Cerebellar nuclear complex (tissue), 1 donor: ENCODE results near the gene WBP1L.
"Not testable (repeated sequence)": the region's sequence is repeated elsewhere in the genome, so short reads cannot be mapped to it uniquely, and the experiment has no call there.

Source experiments
- DNase-seq, 2 experiments: peaks; one replicate each; lab custom pipeline; 2025; lab: John Stamatoyannopoulos, UW

The WBP1L gene

DNA sequence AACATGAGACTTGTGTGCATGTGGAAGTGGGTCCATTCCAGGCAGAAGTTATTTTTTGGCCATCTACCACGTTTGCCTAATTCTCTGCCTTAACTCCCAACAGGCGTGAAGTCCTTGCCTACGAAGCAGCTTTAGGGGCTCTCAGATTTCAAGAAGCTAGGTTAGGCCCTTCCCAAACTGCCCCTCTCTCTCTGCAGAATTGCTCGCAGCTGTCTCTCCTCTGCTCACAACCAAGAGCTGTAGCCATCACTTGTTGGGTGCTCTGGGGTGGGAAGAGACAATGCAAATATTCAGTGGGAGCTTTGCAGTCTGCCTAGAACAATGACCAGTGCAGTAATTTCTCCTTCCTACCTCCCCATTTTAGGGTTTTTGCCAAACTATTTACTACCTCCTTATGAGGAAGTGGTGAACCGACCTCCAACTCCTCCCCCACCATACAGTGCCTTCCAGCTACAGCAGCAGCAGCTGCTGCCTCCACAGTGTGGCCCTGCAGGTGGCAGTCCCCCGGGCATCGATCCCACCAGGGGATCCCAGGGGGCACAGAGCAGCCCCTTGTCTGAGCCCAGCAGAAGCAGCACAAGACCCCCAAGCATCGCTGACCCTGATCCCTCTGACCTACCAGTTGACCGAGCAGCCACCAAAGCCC is 68.6 kb downstream of the WBP1L start:
- DNase-seq, result no peak

DNA sequence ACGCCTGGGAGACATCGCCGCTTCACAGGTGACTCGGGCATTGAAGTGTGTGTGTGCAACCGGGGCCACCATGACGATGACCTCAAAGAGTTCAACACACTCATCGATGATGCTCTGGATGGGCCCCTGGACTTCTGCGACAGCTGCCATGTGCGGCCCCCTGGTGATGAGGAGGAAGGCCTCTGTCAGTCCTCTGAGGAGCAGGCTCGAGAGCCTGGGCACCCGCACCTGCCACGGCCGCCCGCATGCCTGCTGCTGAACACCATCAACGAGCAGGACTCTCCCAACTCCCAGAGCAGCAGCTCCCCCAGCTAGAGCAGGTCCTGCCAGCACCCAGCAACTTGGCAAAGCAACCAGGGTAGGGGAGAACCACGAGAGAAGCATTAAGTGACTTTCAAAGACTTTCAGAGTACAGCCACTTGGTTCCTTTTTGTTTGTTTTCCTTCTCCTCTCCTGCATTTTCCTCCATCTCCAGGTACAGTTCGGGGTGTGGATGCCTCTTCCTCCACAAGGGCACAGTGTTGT is 69.3 kb downstream of the WBP1L start:
- no peak for DNase-seq

DNA sequence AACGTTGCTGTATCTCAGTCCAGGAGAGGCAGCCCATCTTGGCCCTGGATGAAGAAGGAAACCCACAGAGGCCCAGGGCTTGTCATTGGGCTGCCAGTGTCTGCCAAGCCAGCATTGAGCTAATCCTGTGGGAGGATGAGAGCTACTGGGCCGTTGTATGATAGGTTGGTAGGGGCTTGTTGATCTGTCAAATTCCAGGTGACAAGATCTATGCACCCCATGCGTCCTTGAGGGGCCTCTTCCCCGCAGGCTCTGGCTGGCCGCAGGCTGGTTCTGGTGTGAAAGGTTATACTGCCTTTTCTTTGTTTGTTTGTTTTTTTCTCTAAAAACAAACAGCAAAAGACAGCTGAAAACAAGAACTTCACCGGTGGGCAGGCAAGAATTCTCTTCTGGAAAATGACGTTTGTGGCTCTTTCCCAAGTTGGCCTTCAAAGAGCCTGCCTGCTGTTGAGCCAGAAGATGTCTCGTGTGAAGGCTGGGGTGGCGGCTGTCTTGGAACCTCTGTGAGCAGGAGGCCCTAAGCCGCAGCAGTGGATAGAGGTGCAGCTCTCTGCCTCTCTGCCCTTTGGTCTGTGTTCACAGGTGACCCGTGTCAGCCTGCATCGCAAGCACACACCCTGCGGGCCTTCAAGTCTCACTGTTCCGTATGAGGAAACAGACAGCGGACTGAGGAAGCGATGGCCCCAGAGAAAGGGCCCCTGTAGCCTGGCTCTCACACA is 70.1 kb downstream of the WBP1L start:
- DNase-seq, result no peak

DNA sequence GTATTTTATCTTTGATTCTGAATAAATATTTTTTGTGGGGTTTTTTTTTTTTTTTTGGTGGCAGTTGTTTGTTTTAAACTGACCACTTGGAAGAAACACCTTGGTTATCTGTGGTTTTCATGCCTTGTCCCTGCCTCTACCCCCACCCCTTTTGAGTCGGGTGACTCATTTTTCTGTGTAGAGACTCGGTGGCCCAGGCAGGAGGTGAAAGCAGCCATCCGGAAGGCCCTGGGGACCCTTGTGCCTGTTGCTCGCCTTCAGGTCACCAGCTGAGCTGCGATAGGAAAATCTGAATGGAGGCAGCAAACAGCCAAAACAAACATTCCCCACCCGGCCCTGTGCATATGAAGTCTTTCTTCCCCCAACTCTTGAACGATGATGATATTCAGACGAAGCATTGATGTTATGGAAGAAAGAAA is 70.7 kb downstream of the WBP1L start:
- DNase-seq, result no peak

DNA sequence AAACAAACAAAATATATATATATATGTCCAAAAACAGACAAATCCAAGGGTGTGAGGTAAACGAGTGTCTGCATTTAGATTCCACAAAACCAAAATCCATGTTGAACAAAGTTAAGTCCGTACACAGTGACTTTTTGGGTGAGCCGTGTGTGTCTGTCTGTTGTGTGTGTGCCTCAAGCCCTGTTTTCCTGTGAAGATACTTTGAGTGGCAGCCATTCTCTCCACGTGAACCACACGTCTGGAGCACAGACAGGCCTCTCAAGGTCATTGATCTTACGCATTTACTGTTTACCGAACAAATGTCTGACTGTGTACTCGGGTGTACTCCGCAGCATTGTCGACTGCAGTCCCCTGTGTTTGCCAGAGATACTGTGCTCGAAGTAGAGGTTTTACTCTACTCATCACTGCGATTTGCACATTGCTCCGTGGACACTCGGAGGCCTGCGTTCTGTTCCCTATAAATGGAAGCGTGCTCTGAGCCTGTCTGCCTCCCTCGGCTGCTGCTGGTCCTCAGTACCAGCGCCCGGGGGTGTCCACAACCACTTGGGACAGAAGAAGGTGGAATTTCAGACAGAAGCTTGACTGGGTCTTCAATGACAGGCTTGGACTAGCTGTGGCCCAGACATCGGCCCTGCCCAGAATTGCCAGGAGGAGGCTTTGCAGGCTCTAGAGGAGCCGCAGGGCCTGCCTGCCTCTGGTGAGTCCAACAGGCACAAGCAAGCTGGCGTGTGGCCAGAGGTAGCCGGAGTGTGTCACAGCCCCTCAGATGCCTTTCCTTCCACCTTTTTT is 71.3 kb downstream of the WBP1L start:
- DNase-seq, result no peak

DNA sequence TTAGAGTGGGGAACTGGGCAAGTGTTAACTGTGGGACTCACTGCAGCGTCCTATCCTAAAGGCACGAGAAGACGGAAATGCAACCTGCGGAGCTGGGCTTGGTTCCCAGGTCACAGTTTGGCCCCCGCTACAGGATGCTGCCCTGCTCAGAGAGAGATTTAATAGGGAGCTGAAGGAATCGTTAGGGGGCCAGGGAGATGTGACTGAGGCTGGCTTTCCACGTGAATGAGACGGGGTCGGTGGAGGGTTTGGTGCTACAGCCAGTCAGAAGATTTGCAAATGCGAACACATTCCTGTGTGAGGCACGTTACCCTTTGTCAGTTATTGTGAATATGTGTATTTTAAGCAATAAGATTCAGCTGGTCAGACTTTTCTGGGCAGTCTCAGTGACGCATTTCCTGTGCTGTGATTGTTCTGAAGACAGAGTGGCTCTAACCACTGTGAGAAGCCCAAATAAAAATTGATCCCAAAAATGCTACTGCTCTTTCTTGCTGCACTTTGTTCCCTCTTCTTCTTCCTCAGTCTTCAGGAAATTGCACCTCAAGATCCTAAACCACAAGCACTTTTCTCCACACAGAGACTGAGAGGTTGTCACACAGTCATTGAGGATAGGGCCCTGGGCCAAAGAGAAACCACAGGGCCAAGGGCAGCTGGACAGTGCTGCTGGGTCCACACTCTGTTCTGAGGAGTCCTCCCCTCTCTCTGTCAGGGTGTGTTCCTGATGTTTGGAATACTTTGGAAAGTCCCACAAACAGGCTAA is 72.2 kb downstream of the WBP1L start:
- DNase-seq, result peak in 1 of 2 experiments; percentile 11

DNA sequence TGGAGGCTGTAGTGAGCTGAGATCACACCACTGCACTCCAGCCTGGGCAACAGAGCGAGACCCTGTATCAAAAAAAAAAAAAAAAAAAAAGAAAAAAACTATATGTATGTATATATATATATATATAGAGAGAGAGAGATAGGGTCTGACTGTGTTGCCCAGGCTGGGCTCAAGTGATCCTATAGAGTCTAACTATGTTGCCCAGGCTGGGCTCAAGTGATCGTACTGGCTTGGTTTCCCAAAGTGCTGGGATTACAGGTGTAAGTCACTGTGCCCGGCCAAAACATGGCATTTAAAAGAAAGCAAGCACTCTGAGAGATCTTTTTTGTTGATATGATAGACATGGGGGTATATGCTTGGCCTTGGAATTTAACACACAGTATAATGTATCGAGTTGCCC is 73.4 kb downstream of the WBP1L start:
- DNase-seq, result no peak

DNA sequence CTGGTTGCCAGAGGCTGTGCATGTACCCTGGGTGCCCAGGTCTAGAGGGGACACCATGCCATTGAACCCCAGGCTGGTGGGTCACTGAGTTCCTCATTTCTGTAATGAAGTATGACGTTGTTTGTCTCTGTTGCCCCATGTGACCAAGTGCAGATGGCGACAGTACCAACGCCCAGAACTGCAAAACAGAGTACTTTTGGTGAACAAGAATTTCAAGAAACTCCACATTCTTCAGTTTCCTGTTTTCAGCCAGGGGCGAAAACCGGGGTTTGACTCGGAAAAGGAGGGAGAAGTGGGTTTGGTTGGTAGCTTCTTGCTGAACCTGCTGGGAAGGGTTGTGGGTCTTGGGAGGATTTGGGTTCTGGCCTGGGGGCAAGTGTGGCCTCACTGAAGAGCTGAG is 75.3 kb downstream of the WBP1L start:
- DNase-seq, result no peak

DNA sequence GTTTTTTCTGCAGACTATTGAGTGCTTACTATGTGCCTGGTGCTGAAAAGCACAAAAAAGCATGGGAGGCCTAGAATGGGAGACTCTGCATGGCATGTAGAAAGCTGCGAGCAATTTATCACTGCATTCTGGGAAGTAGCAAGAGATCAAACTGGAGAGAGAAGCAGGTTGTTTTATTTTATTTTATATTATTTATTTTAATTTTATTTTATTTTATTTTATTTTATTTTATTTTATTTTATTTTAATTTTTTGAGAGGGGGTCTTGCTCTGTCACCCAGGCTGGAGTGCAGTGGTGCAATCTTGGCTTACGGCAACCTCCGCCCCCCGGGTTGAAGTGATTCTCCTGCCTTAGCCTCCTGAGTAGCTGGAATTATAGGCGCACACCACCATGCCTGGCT is 76.3 kb downstream of the WBP1L start:
- not testable (repeated sequence) for DNase-seq

DNA sequence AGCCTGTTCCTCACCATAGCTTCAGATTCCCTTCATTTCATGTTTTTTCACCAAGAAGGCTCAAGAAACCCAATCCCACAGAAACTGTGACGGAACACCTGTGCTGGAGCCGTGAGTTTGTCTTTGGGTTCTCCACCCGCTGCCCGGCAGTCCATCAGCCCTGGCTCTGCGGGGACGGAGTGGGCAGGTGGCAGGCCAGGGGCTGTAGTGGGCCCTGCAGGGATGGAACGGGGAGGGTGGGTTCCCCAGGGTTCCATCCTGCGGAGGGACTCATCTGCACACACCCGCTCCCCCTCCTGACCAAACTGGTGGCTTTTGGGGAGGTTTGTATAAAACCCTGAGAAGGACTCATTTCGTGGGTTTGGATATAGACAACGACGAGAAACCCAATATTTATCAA is 78.5 kb downstream of the WBP1L start:
- DNase-seq, result no peak

DNA sequence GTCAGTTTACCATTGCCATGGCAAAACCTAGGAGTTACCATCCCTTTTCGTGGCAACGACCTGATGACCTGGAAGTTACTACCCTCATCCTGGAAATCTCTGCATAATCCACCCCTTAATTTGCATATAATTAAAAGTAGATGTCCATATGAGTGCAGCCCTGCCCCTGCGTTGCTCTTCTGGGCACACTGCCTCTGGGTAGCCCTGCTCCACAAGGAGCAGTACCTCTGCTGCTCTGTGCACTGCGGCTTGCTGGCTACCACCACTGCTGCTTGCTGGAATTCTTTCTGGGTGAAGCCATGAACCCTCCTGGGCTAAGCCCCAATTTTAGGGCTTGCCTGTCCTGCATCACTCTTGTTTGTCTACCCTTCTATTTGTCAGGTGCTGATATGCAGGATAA is 80.9 kb downstream of the WBP1L start:
- DNase-seq, result no peak

DNA sequence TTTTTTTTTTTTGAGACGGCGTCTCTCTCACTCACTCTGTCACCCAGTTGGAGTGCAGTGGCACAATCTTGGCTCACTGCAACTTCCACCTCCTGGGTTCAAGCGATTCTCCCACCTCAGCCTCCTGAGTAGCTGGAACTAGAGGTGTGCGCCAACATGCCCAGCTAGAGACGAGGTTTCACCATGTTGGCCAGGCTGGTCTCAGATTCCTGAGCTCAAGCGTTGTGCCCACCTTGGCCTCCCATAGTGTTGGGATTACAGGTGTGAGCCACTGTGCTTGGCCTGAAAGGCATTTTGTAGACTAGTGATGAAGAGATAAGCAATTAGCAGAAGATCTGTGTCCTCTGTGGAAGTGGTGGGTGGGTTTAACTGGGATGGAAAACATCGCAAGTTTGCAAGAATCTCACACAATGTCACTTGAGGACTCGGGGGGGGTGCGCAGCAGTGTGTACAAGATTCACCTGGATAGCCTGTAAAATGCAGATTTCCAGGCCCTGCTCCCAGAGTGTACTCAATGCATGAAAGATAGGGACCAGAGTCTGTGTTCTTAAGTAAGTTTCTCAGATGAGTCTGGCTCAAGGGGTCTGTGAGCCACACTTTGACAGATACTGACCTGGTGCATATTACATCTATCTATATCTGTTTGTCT is 82.5 kb downstream of the WBP1L start:
- no peak for DNase-seq

DNA sequence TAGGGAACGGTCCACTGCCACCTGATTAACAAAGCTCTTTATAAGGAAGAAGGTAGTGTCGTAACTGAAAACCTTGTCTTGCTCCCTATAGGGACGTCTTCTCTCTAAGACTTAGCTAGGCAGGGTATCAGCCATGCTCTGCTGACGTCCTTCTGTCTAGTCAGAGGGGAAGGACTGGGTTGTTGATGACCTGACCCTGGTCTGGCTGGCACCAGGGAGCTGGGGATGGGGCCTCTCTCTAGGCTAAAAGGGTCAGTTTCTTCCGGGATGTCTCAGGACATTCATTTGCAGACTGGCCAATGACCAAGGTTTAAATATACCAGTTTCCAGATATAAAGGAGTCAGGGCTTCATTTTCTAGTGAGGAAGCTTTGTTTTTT is 83.8 kb downstream of the WBP1L start:
- DNase-seq, result no peak

DNA sequence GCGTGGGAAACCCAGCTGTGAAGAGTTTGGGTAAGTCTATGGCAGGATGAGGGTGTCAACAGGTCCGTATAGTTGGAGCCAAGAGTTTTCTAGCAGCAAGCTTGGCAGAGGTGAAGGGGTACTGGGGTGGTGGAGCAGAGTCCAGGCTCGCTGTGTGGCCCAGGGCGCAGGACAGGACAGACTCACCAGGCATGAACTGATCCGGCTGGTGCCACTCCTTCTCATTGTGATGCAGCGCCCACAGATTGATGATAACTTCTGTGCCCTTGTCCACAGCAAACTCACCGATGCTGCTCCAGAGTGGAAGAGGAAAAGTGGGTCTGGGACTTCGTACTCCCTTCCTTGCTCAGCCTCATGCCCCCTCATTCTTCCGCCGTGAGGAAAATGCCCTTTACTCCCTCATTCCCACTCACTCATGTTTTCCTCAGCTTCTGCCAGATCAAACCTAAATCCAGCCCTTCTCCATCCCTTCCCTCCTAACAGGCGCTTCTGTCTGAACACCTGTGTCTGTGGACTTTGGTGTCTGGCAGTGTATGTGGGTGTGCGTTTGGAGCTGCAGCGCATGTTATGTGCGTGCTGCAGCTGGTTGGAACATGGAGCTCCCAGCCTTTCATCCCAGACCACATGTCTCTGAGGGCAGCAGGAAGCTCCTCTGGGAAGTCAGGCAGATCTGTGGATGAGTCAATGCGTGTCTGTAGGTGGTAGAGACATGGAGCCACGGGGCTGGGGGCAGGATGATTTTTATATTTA is 87.7 kb downstream of the WBP1L start:
- DNase-seq, result no peak

DNA sequence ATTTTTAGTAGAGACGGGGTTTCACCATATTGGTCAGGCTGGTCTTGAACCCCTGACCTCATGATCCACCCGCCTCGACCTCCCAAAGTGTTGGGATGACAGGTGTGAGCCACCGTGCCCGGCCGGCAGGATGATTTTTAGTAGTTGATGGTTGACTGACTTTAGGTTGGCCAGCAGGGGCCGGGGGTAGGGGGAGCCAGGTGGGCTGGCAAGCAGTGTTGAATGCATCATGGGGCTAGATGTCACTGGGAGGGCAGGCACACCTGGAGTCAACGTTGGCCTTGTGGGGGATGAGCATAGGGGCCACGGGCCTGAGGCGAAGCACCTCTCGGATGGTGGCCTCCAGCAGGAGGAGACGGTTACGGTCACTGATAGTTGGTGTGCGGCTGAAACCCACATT is 88.5 kb downstream of the WBP1L start:
- DNase-seq, result no peak

DNA sequence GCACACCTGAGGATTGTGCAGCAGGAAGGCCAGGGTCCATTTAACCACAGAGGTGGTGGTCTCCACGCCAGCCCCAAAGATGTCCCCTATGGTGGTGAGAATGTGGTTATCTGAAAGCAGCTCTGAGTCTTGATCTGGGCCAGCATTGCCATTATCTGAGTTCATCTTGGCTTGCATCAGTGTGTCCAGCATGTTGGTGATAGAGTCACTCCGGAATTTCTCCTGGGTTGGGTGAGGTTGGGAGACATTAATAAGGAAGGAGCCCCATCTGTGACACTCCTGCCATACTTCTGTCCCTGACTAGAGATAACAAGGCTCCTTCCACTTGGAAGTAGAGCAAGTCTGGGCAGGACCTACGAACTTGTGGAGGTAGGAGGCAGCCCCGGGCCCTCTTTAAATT is 89.2 kb downstream of the WBP1L start:
- no peak for DNase-seq

DNA sequence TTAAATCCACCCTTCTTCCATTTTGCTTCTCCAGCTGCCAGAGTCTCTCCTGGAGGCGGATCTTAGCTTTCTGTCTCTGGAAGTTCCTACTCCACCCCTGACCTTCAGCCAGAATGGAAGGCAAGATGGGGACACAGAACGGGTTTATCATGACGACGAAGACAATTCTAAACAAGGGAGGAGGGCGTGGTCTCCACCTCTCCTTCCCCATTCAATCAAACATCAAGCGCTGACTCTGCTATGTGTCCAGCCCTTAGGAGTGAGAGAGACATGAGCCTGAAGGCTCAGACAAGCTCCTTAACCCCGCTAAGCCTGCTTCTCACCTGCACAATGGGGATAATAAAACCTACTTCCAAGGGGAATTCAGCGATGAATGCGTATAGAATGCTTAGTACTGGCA is 90.4 kb downstream of the WBP1L start:
- no peak for DNase-seq

DNA sequence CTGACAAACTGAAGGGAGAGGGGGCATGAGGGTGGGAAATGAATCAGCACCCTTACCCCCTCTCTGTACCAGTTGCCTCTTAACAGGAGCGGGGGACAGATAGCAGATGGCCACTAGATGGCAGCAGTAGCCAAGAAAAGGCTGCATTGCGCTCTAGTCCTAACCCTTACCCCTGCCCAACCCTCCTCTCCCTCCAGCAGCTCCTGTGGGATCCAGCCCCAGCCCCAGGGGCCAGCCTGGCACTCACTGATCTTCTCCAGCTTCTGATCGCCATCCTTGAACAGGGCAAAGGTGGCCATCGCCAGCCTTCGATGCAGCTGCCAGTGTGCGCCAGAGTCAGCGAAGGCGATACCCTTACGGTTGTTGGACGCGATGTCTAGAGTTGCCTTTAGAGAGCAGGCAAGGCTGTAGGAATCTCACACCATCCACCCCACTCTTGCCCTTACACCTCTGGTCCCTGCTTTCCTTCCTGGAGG is 91.3 kb downstream of the WBP1L start:
- peak in 1 of 2 experiments; percentile 27 for DNase-seq

DNA sequence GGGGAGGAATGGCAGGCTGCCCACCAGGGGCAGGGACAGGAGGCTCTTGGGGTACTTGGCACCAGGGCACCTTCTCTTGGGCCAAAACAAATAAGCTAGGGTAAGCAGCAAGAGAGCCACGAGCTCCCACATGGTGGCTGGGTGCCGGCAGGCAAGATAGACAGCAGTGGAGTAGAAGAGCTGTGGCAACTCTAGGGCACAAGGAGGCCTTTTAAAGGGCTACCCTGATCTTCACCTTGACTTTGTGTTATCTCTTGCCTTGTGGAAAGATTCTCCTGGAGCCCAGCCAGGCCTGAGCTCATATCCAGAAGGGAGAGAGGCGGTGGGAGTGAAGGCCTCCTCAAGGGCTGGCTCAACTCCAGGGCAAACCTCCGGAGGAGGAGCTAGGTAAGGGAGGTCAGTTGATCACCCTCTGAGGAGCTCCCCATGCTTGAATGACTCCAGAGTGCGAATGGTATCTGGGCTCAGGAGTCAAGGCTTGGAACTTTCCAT is 93.5 kb downstream of the WBP1L start, which contains the start of gene CYP17A1:
CYP17A1 (minus strand) TSS at position 184 of the 492 bp plus-strand sequence; CDS start at position 132, 52 bp downstream.
- DNase-seq, result no peak

DNA sequence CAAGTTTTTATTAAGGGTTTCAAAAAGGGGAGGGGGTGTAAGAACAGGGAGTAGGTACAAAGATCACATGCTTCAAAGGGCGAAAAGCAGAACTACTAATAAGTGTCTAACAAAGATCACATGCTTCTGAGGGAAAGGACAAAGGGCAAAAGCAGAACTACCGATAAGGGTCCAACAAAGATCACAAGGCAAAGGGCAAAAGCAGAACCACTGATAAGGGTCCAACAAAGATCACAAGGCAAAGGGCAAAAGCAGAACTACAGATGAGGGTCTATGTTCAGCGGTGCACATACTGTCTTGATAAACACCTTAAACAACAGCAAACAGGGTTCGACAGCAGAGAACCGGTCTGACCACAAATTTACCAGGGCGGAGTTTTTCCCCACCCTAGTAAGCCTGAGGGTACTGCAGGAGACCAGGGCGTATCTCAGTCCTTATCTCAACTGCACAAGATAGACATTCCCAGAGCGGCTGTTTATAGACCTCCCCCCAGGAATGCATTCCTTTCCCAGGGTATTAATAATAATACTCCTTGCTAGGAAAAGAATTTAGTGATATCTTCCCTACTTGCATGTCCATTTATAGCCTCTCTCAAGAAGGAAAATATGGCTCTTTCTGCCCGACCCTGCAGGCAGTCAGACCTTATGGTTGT is 94.7 kb downstream of the WBP1L start:
- not testable (repeated sequence) for DNase-seq
